GM21515 (cell line): ENCODE measurements around the gene FIGLA.
"Not testable (repeated sequence)": the region's sequence is repeated elsewhere in the genome, so short reads cannot be mapped to it uniquely, and the experiment has no call there.

Experiments used
- ATAC-seq: cut with Tn5 transposase; IDR thresholded peaks from one replicate; pipeline ENCODE4 v1.9.1; 2021; ENCODE audit not compliant: unreplicated experiment

Gene FIGLA

DNA sequence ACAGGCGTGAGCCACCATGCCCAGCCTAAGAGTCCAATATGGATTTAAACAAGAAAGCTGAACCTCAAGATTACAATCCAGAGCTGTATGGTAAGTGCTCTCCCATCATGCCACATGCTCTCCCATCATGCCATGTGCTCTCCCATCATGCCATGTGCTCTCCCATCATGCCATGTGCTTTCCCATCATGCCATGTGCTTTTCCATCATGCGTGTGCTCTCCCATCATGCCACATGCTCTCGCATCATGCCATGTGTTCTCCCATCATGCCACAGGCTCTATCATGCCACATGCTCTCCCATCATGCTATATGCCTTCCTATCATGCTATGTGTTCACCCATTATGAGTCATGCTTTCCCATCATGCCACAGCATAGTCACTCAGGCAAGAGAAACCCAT is 43.2 kb downstream of the FIGLA start:
- ATAC-seq = no peak

DNA sequence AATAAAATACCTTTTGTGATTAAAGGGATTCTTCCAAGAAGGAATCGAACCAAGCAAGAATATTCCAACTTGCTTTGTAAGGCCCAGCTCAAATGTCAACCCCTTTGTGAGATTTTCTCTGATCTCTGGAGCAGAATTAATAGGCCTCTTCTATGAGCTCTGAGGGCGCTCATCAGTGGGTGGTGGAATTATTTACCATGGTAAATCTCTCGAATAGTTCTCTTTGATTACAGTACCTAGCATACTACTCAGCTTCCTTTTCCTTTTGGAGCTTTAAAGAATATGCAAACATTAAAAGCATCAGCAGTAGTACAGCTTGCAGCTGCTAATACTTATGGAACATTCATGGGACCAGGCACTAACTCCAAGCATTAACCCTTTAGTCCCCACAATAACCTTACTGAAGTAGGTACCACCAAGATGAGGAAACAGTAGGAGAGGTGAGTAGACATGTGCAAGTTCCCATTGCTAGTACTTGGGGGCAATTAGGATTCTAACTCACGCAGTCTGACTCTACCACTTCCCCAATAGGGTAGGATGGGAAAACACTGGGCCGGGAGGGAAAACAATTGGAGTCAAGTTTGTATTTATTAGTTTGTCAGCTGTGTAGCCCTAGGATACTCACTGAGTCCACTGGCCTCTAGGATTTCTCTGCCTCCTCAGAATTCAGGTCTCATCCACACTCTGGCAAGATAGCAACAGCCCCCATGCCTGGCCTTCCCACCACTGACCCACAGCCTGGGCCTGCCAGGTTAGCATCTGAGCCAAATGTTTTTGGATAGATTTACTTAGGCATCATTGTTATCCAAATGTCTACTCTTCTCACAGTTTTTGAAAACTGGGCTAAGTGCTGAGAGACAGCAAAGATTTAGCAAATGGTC is 44.1 kb downstream of the FIGLA start:
- ATAC-seq = no peak

DNA sequence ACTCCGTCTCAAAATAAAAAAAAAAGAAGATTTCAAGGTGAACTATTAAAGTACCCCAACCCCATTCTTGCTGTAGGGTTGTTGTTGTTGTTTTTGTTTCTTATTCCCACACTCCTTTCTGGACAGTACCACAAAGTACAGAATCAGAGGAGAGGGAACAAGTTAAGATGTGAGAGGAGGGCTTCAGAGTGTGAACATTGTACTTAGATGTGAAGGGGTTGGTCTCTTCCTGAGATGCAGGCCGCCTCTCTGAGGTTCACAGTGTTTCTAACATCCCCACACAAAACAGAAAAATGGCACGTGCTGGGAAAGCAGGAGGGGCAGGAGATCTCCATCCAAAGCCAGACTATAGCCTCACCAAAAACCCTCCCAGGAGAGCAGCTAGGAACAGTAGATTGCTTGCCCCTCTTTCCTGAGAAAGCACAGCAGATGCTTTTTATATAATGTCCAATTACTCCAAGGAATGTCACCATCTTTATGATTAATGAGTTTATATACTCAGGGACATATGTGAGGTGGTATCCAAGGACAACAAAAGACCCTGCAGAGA is 45.1 kb downstream of the FIGLA start:
- ATAC-seq = no peak

DNA sequence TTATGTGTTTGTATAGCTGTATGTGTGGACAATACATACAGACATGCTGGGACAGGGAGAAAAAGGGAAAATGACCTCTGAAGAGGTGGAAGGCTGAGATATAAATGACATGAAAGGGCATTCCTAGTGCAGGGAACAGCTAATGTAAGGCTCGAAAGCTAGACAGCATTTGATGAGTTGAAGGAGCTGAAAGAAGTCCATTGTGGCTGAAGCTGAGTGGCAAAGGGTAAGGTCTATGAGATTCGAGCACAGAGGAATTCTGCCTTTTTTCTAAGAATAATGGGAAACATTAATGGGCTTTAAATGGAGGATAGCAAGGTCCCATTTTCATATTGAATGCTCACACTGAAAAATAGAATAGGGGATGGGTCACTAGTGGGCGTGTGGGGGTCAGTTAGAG is 46.0 kb downstream of the FIGLA start:
- no peak for ATAC-seq

DNA sequence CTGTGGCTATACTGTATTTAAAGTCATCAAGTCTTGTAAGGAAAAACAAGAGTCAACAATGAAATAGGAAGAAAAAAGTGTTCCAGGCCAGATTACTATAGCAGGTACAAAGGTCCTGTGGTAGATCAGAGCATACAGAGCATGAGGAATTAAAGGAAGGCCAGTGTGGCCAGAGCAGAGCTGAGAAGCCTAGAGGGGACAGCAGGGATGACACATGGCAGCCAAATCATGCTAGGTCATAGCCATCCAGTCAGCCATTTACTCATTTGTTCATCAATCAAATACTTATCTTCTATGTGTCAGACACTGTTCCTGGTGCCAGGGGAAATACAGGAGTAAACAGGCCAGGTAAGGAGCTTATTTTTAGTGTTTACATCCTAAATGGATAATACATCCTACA is 46.8 kb downstream of the FIGLA start:
- ATAC-seq = no peak

DNA sequence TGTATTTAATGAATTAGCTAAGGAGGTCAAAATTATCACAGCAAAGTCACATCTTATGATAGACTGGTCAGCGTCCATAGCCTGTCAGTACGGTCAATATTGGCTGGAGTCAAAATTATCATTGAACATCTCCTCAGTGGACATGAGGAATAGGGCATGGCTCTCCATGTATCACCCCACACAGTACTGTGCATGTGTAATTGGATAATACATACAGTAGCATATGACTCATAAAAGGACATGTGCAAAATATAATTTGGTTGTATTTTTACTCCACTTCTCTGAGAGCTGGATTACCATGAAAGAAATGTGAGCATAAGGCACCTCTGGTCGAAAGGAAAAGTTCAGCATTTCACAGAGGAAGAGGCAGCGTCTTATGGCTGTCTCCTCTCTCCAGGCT is 47.4 kb downstream of the FIGLA start:
- no peak for ATAC-seq

DNA sequence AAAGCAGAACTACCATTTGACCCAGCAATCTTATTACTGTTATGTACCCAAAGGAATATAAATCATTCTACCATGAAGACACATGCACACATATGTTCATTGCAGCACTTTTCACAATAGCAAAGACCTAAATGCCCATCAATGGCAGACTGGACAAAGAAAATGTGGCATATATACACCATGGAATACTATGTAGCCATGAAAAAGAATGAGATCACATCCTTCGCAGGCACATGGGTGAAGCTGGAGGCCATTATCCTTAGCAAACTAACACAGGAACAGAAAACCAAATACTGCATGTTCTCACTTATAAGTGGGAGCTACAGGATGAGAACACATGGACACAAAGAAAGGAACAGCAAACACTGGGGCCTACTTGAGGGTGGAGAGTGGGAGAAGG is 51.0 kb downstream of the FIGLA start:
- ATAC-seq = not testable (repeated sequence)

DNA sequence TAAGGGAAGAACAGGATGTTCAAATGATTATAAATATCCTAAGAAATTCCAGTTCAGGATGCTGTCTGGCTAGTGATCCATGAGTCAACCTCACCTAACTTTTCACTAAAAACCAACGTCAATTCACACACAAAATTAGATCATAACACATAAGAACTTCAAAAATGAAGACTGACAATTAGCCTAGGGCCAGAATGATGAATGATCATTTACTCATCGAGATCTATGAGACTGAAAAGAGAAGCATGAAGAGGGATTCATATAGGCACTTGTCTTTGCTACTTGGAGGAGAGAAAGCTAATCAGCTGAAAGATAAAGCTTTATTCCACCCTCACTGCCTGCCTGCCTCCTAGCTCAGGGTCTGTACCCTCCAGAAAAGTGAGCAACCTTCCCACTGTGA is 52.3 kb downstream of the FIGLA start:
- ATAC-seq = no peak

DNA sequence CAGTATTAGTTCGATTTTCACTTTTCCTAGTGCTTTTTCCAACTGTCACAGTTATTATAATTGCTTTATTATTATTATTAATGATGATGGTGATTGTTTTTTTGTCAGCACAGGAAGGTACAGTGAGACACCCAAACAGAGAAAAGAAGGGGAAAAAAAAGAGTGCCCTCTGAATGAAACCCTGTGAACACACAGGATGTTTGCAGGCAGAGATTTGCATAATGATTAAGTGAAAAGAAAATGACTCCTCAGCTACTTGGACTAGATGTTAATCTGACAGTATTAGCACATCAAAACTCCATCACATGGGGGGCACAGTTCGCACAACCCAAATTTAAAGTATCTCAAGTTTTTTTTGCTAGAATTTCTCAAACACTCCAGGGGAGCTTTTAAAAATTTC is 55.4 kb downstream of the FIGLA start:
- ATAC-seq = no peak

DNA sequence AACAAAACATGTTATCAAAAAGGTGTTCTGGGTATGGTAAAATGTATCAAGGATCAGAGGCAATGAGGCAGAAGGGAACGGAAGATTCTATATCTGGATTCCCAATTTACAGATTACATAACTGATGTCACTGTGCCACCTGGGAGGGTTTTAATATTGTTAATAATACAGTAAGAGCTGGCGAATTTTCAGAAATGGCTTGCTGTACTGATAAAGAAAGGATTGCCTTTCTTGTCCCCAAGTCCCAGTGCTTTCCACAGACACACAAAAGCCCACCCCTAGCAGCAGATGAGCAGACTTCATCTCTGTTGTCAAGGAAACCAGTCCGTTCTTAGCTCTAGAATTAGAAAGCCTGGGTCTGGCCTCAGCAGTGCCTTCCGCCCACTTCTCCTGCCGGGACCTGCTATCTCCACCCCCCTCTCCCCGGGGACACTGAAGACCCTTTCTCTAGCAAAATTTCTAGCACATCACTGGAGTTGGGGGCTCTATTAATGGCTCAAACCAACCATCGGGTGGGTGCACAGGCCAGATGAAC is 56.7 kb downstream of the FIGLA start:
- ATAC-seq = no peak

DNA sequence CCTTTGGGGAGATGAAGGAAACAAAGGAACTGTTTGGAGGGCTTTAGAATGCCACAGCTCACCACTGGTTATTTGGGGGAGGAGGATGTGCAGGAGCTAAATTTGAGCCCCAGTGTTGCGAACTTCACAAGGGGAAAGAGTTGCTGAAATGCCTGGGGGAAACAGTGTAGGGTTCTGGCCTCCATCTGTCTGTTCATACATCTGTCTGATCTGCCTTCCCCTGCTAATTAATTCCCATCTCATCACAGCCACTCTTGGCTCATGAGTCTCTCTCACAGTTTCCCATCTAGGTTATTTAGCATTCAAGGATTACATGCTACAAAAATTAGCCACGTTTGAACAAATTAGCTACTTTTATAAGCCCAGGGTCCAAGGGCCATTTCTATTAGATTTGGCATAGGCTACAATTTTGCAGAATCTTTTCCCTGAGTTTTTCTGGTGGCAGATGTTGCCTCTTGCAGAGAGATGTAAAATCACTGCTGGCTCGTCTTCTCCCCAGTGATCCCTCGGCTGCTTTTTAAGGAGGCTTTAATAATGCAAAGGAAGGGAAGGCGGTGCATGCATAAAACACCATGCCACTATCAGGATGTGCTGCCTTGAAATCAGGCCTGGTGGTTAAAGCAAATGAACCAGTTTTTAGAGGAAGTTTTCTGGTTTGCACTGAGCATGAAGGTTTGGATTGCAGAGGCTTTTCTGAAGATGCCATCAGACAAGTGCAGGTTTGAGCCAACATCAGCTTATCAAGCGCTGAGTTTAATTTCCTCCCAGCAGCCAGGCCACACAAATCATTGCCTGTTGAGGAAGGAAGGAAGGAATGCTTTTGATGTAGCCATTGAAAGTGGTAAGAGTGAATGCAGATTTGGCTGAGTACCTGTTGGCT is 57.4 kb downstream of the FIGLA start:
- no peak for ATAC-seq

DNA sequence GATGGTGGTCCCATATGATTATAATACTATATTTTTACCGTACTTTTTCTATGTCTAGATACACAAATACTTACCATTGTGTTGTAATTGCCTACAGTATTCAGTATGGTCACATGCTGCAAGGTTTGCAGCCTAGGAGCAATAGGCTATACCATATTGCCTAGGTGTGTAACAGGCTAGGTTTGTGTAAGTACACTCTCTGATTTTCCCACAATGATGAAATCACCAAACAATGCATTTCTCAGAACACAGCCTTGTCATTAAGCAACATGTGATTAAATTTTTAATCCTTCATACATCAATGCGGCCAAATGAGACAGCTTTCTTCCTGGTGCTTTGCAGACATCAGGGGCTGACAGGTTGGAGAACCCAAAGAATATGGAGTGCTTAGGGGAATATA is 59.7 kb downstream of the FIGLA start:
- no peak for ATAC-seq

DNA sequence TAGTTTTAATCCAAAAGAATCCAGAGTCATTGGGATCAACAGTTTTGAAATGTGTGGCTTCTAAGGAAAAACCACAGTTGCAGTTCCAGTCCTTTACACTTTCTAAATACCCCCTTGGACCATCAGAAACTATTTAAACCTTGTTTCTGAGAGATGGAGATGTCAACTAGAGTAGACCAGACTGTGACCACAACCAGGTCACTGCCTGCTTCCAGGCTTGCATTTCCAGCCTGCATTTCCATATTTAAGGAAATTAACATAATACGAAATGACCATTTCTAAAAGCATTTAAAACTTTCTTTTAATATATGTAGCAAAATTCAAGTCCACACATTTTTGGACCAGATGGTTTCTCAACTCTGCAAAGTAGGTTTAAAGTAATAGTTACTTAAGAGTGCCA is 60.8 kb downstream of the FIGLA start:
- no peak for ATAC-seq

DNA sequence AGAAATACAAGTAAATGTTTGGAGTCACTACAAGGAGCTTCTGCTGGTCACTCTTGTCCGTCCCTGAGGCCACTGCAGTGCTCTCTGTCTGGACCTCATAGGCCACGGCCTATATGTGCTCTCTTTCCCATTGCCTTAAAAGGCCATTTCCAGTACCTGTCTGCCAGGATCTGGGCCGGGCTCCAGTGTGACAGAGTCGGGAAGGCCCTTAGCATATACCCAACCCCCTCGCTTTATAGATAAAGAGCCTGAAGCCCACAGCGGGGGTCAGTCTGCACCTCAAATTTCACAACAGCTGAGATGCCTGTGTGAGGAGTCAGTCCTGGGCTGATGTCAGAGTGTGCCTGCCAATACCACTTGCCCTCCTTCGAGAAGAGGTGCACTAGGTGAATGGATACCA is 62.3 kb downstream of the FIGLA start:
- ATAC-seq = no peak
